ENCODE data around the gene BICDL1. TPM values are rescaled to one million over a fixed set of nuclear protein-coding genes. Genes with fewer than 3 reads are reported as not detected.

Gene BICDL1
- total RNA-seq, 1 donor from 2014 or later: 56.4 TPM

DNA sequence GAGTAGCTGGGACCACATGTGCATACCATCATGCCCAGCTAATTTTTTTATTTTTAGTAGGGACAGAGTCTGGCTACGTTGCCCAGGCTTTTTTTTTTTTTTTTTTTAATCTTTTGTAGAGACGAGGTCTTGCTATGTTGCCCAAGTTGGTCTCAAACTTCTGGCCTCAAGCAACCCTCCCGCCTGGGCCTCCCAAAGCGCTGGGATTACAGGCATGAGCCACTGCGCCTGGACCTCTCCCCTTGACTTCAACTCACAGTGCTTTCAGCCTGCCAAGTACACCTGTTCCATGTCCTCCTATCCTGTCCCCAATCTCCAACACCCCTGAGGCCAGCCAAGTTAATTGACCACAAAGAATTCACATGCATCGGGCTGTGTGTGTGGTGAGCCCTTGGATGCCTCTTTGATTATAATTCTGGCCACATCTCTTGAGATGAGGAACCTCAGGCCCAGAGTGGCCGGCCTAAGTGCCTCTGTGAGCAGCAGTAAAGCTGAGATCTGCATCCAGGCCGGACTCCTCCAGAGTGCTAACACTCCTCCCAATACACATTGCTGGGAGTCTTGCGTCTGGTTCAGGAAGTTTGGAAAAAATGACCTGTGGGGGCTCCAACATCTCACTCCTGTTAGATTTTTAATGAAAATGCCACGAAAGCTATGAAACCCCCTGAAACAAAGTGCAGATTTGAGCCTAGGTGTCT is 120.7 kb downstream of the BICDL1 start:
- Mint-ChIP-seq H3K36me3 (ENCODE audit: unreplicated experiment) (no peaks in the 10 kb centered on the region), H3K27me3 (ENCODE audit: unreplicated experiment) (peaks cover 6% of the 10 kb centered on the region), H3K27ac (ENCODE audit: unreplicated experiment) (no peak overlapping the region), H3K4me3 (ENCODE audit: unreplicated experiment) (no peak overlapping the region), H3K4me1 (ENCODE audit: low read depth, unreplicated experiment) (peaks cover 17% of the 10 kb centered on the region), H3K9me3 (ENCODE audit: unreplicated experiment) (peaks cover 3% of the 10 kb centered on the region)
- no peak for TF ChIP-seq CTCF (IDR thresholded peaks at IDR 0.05; ENCODE audit: partially characterized antibody, unreplicated experiment)
- no peak for DNase-seq

DNA sequence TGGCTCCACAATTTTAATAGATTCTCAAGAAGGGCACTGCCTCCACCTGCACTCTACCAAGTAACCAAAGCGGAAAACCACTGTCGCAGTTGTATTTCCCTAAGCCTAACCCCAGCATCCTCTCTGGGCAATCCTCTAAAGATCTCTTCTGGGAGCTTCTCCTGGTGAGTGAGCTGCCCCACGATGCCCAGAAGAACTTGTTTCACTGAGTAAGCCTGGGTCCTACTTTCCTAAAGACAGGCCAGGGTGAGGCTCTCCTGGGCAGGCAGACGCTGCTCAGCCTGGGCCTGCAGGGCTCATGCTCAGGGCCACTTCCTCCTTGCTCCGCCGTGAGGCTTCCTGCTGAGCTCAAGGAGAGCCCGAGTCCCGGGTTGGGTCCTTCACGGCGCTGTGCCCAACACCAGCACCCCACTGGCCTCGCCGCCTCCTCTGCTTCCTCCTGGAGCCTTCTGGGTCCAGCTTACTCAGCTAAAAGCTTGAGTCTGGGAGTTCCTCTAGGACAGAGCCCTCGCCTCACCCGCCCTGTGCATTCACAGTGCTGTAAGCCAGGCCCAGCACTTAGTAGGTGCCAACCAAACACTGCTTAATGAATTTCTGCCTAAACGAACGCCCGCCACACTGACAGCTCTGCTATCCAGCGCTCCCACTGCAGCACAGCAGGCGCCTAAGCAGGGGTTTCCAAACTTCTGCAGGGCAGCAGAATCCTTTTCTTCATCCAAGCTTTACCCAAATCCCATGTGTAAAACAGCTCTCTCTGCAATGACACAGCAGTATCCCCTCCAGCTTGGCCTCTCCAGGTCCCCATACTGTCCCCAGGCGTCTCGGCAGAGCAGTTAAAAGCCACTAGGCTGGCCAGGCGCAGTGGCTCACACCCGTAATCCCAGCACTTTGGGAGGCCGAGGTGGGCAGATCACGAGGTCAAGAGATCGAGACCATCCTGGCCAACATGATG is 121.8 kb downstream of the BICDL1 start:
- Mint-ChIP-seq H3K9me3 (ENCODE audit: unreplicated experiment) (peaks cover 3% of the 10 kb centered on the region), H3K4me1 (ENCODE audit: low read depth, unreplicated experiment) (peaks cover 22% of the 10 kb centered on the region), H3K27ac (ENCODE audit: unreplicated experiment) (no peak overlapping the region), H3K36me3 (ENCODE audit: unreplicated experiment) (no peaks in the 10 kb centered on the region), H3K4me3 (ENCODE audit: unreplicated experiment) (no peak overlapping the region), H3K27me3 (ENCODE audit: unreplicated experiment) (peaks cover 8% of the 10 kb centered on the region)
- DNase-seq: no peak
- TF ChIP-seq CTCF (IDR thresholded peaks at IDR 0.05; ENCODE audit: partially characterized antibody, unreplicated experiment): no peak

GRCh38 chr12:120115066-120115465 is 126.0 kb downstream of the BICDL1 start:
- peaks cover 30% of the 10 kb centered on the region for H3K4me1 Mint-ChIP-seq (ENCODE audit: low read depth, unreplicated experiment)

GRCh38 chr12:120115692-120116440 is 126.8 kb downstream of the BICDL1 start:
- peak overlapping the region; percentile 91 for H3K27ac Mint-ChIP-seq (ENCODE audit: unreplicated experiment)
- peak overlapping the region; percentile 97 for H3K4me3 Mint-ChIP-seq (ENCODE audit: unreplicated experiment)
- peaks cover 9% of the 10 kb centered on the region for H3K9me3 Mint-ChIP-seq (ENCODE audit: unreplicated experiment)
- peaks cover 28% of the 10 kb centered on the region for H3K4me1 Mint-ChIP-seq (ENCODE audit: low read depth, unreplicated experiment)
- no peaks in the 10 kb centered on the region for H3K36me3 Mint-ChIP-seq (ENCODE audit: unreplicated experiment)
- peak; percentile 49 for DNase-seq
- H3K27me3 Mint-ChIP-seq (ENCODE audit: unreplicated experiment): peaks cover 9% of the 10 kb centered on the region
- TF ChIP-seq CTCF (IDR thresholded peaks at IDR 0.05; ENCODE audit: partially characterized antibody, unreplicated experiment): no peak

More at GRCh38 chr12:120115066-120115465, 126.0 kb downstream of the BICDL1 start:
- TF ChIP-seq CTCF (IDR thresholded peaks at IDR 0.05; ENCODE audit: partially characterized antibody, unreplicated experiment): no peak
- H3K36me3 Mint-ChIP-seq (ENCODE audit: unreplicated experiment): no peaks in the 10 kb centered on the region
- H3K27me3 Mint-ChIP-seq (ENCODE audit: unreplicated experiment): peaks cover 12% of the 10 kb centered on the region
- no peak for DNase-seq
- peak overlapping the region; percentile 91 for H3K27ac Mint-ChIP-seq (ENCODE audit: unreplicated experiment)
- peak overlapping the region; percentile 97 for H3K4me3 Mint-ChIP-seq (ENCODE audit: unreplicated experiment)
- H3K9me3 Mint-ChIP-seq (ENCODE audit: unreplicated experiment): peaks cover 9% of the 10 kb centered on the region

Measured in glutamatergic neuron (in vitro differentiated cells).